ENCODE measurements around the gene TXNDC16. TPM values are rescaled to one million over a fixed set of nuclear protein-coding genes. Genes with fewer than 3 reads are reported as not detected.

Gene TXNDC16
- total RNA-seq, 4 donors from 2014 or later, result 2.8 to 22.3 (median 12.8) TPM

- TF ChIP-seq CTCF (IDR thresholded peaks at IDR 0.05) (no peak), POLR2A (IDR thresholded peaks at IDR 0.05) (no peak)
- intact Hi-C loops (cut with DNase I; ENCODE audit: low total_unique reads), result no loop called here
- DNase-seq, result no peak
- Histone ChIP-seq H3K4me3 (no peak overlapping the region), H3K4me1 (no peaks in the 10 kb centered on the region), H3K9me3 (no peaks in the 10 kb centered on the region), H3K36me3 (no peaks in the 10 kb centered on the region), H3K27me3 (no peaks in the 10 kb centered on the region), H3K27ac (no peak overlapping the region)
Observed at GRCh38 chr14:52522581-52523345, 29.5 kb downstream of the TXNDC16 start.

DNA sequence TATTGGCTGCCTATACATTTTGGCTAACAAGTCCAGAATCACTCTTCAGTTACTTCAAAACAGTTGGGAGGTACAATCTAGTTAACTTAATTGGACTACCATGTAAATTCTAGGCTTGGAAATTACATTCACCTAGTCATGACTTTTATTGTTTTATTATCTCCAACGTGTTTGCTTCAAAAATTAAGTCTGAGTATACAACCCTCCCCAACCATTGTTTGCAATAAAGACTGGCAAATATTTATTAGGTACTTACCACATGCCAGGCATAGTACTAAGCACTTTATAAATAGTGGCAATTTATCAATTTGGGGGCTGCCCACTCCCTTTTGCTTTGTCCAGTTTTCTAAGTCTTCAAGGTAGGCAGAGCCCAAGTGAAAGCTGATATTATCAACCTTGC lies 30.3 kb downstream of the TXNDC16 start:
- TF ChIP-seq POLR2A (IDR thresholded peaks at IDR 0.05), result no peak
- no peak for TF ChIP-seq CTCF (IDR thresholded peaks at IDR 0.05)
- no peaks in the 10 kb centered on the region for H3K4me1 ChIP-seq
- no peaks in the 10 kb centered on the region for H3K9me3 ChIP-seq
- no peak for DNase-seq
- no peaks in the 10 kb centered on the region for H3K27me3 ChIP-seq
- no peaks in the 10 kb centered on the region for H3K36me3 ChIP-seq
- H3K27ac ChIP-seq, result no peak overlapping the region
- intact Hi-C loops (cut with DNase I; ENCODE audit: low total_unique reads), result no loop called here
- H3K4me3 ChIP-seq, result no peak overlapping the region

DNA sequence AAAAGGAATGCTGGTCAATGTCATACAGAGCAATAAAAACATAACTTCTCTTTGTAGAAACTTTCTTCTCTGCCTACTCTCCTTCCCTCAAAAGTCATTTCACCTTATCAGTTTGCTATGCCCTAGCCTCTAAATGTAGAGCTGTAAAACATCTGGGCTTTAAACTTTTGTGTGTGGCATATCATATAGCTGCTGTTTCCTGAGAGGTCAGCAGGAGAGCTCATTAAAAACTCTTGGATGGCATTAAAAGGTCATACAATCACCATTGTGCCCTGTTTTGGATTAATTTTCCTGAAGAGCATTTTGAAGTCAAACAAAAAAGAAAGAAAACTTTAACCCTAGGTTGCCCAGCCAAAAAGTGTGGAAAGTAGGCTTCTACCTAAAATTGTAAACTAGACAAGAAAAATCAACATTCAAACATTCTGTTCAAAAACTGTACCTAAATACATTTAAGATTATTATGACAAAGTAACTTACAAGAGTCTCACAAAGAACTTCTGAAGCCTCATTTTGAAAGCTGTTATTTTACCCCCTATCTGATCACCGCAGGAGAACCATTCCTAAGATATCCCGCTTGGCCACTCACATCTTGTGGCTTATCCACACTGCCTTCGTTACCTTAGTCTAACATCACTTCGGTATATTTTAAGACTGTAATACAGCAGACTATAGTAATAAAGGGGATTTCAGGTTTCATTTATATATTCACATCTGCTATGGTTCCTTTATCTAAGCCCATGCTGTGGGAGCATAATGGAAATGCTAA lies 38.1 kb downstream of the TXNDC16 start:
- H3K27me3 ChIP-seq, result no peaks in the 10 kb centered on the region
- H3K9me3 ChIP-seq, result no peaks in the 10 kb centered on the region
- no peak overlapping the region for H3K27ac ChIP-seq
- intact Hi-C loops (cut with DNase I; ENCODE audit: low total_unique reads), result no loop called here
- no peak for DNase-seq
- TF ChIP-seq POLR2A (IDR thresholded peaks at IDR 0.05), result no peak
- TF ChIP-seq CTCF (IDR thresholded peaks at IDR 0.05), result no peak
- H3K4me3 ChIP-seq, result no peak overlapping the region
- no peaks in the 10 kb centered on the region for H3K36me3 ChIP-seq
- no peaks in the 10 kb centered on the region for H3K4me1 ChIP-seq

DNA sequence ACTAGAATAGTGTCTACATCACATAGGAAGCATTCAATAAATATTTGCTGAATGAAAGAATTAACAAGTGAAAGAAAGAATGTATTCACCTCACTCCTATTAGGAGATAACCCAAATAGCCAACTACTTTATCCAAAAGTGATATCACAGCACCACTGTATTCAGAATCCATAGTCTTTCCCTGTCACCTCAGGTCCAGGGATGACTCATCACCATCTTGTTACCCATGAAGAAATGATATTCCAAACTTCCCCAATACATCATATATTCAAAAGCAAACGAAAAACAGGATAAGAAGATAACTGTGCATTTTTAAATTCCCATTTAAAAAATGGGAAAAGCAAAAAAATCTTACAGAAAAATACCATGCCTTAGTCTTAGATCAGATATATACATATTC lies 39.1 kb downstream of the TXNDC16 start:
- no peaks in the 10 kb centered on the region for H3K4me1 ChIP-seq
- no peak overlapping the region for H3K27ac ChIP-seq
- H3K9me3 ChIP-seq, result no peaks in the 10 kb centered on the region
- TF ChIP-seq POLR2A (IDR thresholded peaks at IDR 0.05) (no peak), CTCF (IDR thresholded peaks at IDR 0.05) (no peak)
- H3K4me3 ChIP-seq, result no peak overlapping the region
- no peaks in the 10 kb centered on the region for H3K27me3 ChIP-seq
- no peaks in the 10 kb centered on the region for H3K36me3 ChIP-seq
- DNase-seq, result no peak
- intact Hi-C loops (cut with DNase I; ENCODE audit: low total_unique reads), result no loop called here

DNA sequence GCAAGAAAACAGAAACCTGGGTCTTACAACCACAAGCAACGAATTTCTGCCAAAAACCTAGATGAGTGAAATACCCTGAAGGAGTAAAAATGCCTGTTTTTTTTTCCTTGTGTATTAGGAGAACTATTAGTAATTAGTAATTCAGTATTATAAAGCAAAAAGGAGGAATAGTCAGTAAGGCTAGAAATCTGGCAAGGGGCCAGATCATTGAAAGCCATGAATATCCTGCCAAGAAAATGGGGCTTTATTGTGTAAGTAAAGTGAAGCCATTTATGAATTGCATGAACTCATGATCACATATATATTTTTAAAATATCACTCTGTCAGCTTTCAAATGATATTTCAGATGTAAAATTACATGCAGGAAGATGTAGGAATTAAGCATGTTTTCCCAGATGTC lies 57.9 kb downstream of the TXNDC16 start:
- DNase-seq, result no peak
- no peak overlapping the region for H3K4me3 ChIP-seq
- intact Hi-C loops (cut with DNase I; ENCODE audit: low total_unique reads), result no loop called here
- TF ChIP-seq POLR2A (IDR thresholded peaks at IDR 0.05), result no peak
- no peak for TF ChIP-seq CTCF (IDR thresholded peaks at IDR 0.05)
- H3K4me1 ChIP-seq, result no peaks in the 10 kb centered on the region
- no peak overlapping the region for H3K27ac ChIP-seq
- H3K9me3 ChIP-seq, result peaks cover 0 to 12% of the 10 kb centered on the region in 2 donors
- no peaks in the 10 kb centered on the region for H3K27me3 ChIP-seq
- H3K36me3 ChIP-seq, result no peaks in the 10 kb centered on the region
